HG03139 (cell line): ENCODE data around the gene EXD3.
"Not testable (repeated sequence)": the region's sequence is repeated elsewhere in the genome, so short reads cannot be mapped to it uniquely, and the experiment has no call there.

Experiments
- ATAC-seq: cut with Tn5 transposase; IDR thresholded peaks from one replicate; pipeline ENCODE4 v1.9.1; 2021; ENCODE audit not compliant: unreplicated experiment

EXD3 gene

GRCh38 chr9:137348769-137349470 is 74.0 kb downstream of the EXD3 start:
- no peak for ATAC-seq

- ATAC-seq: no peak
Observed at GRCh38 chr9:137347928-137348327, 75.0 kb downstream of the EXD3 start.

- no peak for ATAC-seq
Observed at GRCh38 chr9:137342482-137342881, 80.5 kb downstream of the EXD3 start.

GRCh38 chr9:137341227-137341626 is 81.7 kb downstream of the EXD3 start:
- ATAC-seq: no peak

DNA sequence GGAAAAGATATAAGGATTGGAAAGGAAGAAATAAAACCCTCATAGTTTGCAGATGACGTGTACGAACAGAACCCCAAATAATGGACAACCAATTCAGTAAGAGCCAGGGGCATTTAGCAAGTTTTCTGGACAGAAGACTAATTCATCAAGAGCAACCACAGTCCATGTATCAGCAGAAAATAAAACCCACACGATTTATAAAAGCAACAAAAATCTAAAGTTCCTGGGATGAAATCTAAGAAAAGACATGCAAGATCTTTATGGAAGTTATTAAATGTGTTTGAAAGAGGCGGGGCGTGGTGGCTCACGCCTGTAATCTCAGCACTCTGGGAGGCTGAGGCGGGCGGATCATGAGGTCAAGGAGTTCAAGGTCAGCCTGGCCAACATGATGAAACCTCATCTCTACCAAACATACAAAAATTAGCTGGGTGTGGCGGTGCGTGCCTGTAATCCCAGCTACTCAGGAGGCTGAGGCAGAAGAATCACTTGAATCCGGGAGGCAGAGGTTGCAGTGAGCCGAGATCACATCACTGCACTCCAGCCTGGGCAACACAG is 83.0 kb downstream of the EXD3 start:
- not testable (repeated sequence) for ATAC-seq

DNA sequence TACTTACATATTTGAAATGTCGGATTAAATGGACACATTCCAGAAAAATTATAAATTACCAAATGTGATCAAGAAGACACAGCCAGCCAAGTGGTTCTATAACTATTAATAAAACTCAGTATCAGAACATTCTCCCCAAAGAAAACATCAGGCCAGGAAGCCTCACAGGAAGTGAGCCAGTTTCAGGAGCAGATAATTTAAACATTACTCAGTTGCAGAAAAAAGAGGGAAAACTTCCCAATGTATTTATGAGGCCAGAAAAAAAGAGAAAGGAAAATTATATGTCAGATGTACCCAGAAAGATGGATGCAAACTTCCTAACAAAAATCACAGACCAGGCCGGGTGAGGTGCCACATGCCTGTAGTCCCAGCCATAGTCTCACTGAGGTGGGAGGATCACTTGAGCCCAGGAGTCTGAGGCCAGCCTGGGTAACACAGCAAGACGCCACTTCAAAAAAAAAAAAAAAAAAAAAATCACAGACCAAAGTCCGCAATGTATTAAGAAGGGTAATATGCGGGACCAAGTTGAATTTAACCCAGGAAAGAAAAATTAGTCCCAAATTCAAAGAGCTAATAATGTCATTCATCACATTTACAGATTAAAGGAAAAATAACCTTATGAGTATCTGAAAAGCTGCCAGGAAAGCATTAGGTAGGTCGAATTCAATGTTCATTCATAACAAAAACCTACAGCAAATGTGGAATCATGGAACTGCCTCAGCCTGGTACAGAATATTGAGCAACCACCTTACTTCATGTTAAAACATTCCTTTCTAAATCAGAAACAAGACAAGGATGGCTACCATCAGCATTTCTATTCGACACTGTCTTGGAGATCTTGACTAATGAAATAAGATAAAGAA is 83.7 kb downstream of the EXD3 start:
- no peak for ATAC-seq

DNA sequence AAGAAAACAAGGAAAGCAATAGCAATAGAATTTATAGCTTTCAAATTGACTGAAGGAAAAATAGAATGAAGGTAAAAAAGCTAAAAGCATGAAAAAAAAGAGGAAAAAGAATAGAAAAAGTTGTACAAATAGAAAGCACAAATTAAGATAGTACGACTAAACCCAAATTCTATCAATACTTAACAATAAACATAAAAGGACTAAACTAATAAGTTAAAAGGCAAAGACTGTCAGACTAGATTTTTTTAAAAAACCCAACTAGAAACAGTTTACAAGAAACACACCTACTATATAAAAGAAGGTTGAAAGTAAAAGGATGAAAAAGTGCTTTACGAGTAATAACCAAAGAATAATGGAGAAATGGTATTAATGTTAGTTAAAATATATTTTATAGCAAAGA is 86.2 kb downstream of the EXD3 start:
- no peak for ATAC-seq

DNA sequence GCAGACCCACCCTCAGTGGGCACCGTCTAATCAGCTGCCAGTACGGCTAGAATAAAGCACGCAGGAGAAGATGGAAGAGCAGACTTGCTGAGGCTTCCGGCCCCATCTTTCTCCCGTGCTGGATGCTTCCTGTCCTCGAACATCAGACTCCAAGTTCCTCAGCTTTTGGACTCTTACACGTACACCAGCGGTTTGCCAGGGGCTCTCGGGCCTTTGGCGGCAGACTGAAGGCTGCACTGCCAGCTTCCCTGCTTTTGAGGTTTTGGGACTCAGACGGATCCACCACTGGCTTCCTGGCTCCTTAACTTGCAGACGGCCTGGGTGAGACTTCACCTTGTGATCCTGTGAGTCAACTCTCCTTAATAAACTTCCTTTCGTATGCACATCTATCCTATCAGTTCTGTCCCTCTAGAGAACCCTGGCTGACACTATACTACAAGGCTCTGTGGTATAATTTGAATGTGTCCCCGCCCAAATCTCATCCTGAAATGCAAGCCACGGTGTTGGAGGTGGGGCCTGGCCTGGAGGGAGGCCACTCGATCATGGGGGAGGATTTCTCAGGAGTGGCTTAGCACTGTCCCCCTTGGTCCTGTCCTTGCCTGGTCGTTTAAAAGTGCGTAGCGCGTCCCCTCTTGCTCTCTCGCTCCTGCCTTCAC is 89.8 kb downstream of the EXD3 start:
- no peak for ATAC-seq

- ATAC-seq: no peak
Observed at GRCh38 chr9:137331929-137332328, 91.0 kb downstream of the EXD3 start.

DNA sequence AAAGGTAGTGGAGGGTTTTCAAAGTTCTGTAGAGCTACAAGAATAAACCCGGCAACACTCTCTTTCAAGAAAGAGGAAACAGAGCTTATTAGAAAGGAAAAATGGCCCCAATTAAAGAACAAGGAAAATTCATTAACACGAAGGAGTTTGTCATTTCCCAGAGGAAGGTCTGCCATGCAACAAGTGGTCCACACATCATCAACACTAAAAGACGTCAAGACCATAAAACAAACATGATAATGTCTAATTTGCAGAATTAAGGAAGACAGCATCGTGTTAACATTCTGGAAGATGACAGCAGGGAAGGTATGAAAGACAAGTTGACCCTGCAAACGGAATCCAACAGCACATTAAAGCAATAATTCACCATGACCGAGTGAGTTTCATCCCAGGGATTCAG is 92.3 kb downstream of the EXD3 start:
- no peak for ATAC-seq

- not testable (repeated sequence) for ATAC-seq
Observed at GRCh38 chr9:137329590-137329989, 93.4 kb downstream of the EXD3 start.

DNA sequence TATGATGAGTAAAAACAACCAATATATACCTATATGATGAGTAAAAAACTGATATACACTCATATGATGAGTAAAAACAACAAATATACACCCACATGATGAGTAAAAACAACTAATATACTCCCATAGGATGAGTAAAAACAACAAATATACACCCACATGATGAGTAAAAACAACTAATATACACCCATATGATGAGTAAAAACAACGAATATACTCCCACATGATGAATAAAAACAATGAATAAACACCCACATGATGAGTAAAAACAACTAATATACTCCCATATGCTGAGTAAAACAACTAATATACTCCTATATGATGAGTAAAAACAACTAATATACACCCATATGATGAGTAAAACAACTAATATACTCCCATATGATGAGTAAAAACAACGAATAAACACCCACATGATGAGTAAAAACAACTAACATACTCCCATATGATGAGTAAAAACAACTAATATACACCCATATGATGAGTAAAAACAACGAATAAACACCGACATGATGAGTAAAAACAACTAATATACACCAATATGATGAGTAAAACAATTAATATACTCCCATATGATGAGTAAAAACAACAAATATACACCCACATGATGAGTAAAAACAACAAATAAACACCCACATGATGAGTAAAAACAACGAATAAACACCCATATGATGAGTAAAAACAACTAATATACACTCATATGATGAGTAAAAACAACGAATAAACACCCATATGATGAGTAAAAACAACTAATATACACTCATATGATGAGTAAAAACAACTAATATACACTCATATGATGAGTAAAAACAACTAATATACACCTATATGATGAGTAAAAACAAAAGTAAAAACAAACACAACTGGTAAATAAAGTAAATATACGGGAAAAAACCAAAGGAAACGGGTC is 95.1 kb downstream of the EXD3 start:
- ATAC-seq: not testable (repeated sequence)

DNA sequence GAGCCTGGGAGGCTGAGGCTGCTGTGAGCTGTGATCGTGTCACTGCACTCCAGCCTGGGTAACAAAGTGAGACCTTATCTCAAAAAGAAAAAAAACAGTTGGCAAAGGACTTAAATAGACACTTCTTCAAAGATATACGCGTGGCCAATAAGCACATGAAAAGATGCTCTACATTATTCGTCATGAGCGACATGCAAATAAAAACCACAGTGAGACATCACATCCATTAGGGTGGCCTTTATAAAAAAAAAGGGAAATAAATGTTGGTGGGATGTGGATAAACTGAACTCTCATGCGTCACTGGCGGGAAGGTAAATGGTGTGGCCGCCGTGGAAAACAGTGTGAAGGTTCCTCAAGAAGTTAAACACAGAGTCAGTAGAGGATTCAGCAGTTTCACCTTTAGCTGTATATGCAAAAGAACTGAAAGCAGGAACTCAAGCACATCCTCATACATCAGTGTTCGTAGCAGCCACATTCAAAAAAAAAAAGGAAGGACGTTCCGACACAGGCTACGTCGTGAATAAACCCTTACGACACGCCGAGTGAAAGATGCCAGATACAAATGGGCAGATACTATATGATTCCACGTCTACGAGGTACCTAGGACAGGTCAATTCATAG is 96.4 kb downstream of the EXD3 start:
- no peak for ATAC-seq

DNA sequence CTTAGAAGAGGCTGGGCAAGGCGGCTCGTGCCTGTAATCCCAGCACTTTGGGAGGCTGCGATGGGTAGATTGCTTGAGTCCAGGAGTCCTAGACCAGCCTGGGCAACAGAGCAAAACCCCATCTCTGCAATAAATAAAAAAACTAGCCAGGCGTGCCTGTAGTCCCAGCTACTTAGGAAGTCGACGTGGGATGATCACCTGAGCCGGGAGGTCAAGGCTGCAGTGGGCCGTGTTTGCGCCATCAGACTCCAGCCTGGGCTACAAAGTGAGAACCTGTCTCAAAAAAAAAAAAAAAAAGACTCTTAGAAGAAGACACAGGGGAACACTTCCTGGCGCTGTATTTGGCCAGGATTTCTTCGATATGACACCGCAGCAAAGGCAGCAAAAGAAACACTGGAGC is 97.2 kb downstream of the EXD3 start:
- no peak for ATAC-seq

- ATAC-seq: no peak
Observed at GRCh38 chr9:137325124-137325523, 97.8 kb downstream of the EXD3 start.

GRCh38 chr9:137323531-137324331 is 99.2 kb downstream of the EXD3 start:
- ATAC-seq: no peak

GRCh38 chr9:137321726-137322361 is 101.1 kb downstream of the EXD3 start:
- no peak for ATAC-seq

- no peak for ATAC-seq
Observed at GRCh38 chr9:137320555-137321384, 102.2 kb downstream of the EXD3 start.
